Prostate gland (tissue), 2 donors: ENCODE results near the gene CEP112. TPM values are rescaled to one million over a fixed set of nuclear protein-coding genes. Genes with fewer than 3 reads are reported as not detected.

ENCODE experiments used
- DNase-seq: peaks from one replicate; pipeline ENCODE4 v3.0.0-alpha.2; 2019; ENCODE audit warnings: low spot score
- H3K27ac ChIP-seq, 2 donors: fragments of 200-600 bp; sonication (generic); 2 replicates each; pipeline ENCODE4 v1.5.1; 2017 to 2019
- H3K27me3 ChIP-seq: fragments of 200-600 bp; sonication (generic); replicated peaks from 2 replicates; pipeline ENCODE4 v1.5.1; 2019; ENCODE audit not compliant: insufficient read depth
- H3K36me3 ChIP-seq, 2 donors: fragments of 200-600 bp; sonication (generic); 1 replicate in 1 of 2; 2 replicates in 1 of 2; pipeline versions ENCODE4 v1.5.1 to v1.8.1; 2017 to 2019
- H3K4me1 ChIP-seq: fragments of 200-600 bp; sonication (generic); replicated peaks from 2 replicates; pipeline ENCODE4 v1.5.1; 2019
- H3K4me3 ChIP-seq, 2 donors: fragments of 200-600 bp; sonication (generic); 2 replicates each; pipeline ENCODE4 v1.5.1; 2017 to 2019
- H3K9me3 ChIP-seq: fragments of 200-600 bp; sonication (generic); 2 replicates; pipeline ENCODE4 v1.5.1; 2017
- POLR2A ChIP-seq: fragments of 450-650 bp; IDR thresholded peaks from one replicate; pipeline ENCODE4 v1.6.1; 2016; ENCODE audit warnings: antibody characterized with exemption, mild to moderate bottlenecking
- POLR2AphosphoS5 ChIP-seq: sonication (generic); formaldehyde crosslinking; IDR thresholded peaks from one replicate; pipeline ENCODE4 v1.6.1; 2017; ENCODE audit warnings: antibody characterized with exemption
- WGBS: methylation state at CpG from one replicate; pipeline ENCODE4 v1.1.5; 2018; 5-methylcytosine and 5-hydroxymethylcytosine counted together
- intact Hi-C: fragments of 100-400 bp; cut with DNase I; formaldehyde crosslinking; loops from one replicate; pipeline ENCODE4 v1.14.2; 2022
- total RNA-seq, 2 donors: library from RNA; depleted of rRNA; stranded (reverse); fragments of >200 nt; gene quantifications; one replicate each; pipeline ENCODE4 v1.1.0, GENCODE V29; 2016
- TF ChIP-seq, protein P1 (sequence below), 4 experiments: fragments of 200-600 bp in 2 of 4; fragments of 450-650 bp in 2 of 4; sonication (generic) in 2 of 4; IDR thresholded peaks; 1 replicate in 3 of 4; 2 replicates in 1 of 4; pipeline ENCODE4 v1.5.1; 2016 to 2019; ENCODE audit warnings: antibody characterized with exemption in 4 of 4, mild to moderate bottlenecking in 2 of 4, moderate library complexity in 2 of 4

Gene CEP112
- total RNA-seq, 2 donors from 2014 or later: 2.3 to 22.8 TPM

DNA sequence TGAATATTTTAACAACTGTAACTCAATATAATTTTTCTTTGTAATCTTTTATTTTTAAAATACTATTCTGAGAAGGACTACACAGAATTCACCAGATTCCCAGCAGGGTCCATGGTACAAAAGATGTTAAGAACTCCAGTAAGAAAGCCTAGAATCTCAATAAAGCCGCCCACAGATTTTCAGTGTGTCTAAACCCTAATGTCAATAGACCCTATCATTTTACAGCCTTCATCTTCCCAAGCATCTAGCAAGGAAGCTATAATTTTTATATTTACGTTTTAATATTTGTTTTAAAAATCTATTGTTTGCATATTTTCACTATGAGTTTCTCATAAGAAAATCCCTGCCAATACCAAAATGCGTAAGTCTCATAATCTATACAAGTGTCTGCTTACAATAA lies 148.5 kb downstream of the CEP112 start:
- intact Hi-C loops: no loop called here

DNA sequence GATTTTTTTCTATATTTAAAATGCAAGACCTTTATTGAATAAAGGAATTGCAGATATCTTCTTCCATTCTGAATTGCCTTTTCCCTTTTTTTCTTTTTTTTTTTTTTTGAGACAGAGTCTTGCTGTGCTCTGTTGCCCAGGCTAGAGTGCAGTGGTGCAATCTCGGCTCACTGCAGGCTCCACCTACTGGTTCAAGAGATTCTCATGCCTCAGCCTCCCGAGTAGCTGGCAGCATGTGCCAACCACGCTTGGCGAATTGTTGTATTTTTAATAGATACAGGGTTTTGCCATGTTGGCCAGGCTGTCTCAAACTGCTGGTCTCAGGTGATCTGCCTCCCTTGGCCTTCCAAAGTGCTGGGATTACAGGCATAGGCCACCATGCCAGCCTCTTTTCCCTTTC lies 151.5 kb downstream of the CEP112 start:
- intact Hi-C loops: no loop called here
- DNase-seq: no peak
- 67% methylated on average over 4 of the region's 4 CpGs for WGBS

More for the DNA sequence above, 148.5 kb downstream of the CEP112 start:
- H3K27ac ChIP-seq: no peak overlapping the region
- no peaks in the 10 kb centered on the region for H3K36me3 ChIP-seq
- TF ChIP-seq POLR2A: no peak
- TF ChIP-seq, protein P1, sequence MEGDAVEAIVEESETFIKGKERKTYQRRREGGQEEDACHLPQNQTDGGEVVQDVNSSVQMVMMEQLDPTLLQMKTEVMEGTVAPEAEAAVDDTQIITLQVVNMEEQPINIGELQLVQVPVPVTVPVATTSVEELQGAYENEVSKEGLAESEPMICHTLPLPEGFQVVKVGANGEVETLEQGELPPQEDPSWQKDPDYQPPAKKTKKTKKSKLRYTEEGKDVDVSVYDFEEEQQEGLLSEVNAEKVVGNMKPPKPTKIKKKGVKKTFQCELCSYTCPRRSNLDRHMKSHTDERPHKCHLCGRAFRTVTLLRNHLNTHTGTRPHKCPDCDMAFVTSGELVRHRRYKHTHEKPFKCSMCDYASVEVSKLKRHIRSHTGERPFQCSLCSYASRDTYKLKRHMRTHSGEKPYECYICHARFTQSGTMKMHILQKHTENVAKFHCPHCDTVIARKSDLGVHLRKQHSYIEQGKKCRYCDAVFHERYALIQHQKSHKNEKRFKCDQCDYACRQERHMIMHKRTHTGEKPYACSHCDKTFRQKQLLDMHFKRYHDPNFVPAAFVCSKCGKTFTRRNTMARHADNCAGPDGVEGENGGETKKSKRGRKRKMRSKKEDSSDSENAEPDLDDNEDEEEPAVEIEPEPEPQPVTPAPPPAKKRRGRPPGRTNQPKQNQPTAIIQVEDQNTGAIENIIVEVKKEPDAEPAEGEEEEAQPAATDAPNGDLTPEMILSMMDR (IDR thresholded peaks at IDR 0.05): no peak
- no peak for TF ChIP-seq POLR2AphosphoS5
- H3K4me1 ChIP-seq: no peaks in the 10 kb centered on the region
- no peaks in the 10 kb centered on the region for H3K9me3 ChIP-seq
- WGBS: 59% methylated on average over 3 of the region's 3 CpGs
- no peak for DNase-seq
- H3K4me3 ChIP-seq: no peak overlapping the region
- H3K27me3 ChIP-seq: no peaks in the 10 kb centered on the region

DNA sequence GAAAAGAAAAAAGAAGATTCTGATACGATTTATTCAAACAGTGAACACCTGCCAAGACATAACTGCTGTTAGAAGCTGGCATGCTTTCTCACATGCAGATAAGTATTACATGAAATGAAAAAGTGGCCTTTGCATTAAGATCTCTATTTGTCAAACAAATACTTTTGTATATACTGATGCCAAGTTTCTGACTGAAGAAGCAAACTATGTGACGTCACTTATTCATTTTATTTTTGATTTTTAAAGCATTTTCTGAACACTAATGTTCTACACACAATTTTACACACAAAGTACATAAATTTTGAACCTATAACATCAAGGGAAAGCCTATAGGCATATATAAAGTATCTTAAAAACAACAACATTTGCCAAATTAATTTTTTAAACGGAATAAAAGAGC lies 153.8 kb downstream of the CEP112 start:
- TF ChIP-seq POLR2AphosphoS5: no peak
- no peak for TF ChIP-seq POLR2A
- TF ChIP-seq, protein P1 (IDR thresholded peaks at IDR 0.05): no peak
- intact Hi-C loops: no loop called here
- WGBS: 22% methylated on average over 3 of the region's 3 CpGs
- Histone ChIP-seq H3K27me3 (no peaks in the 10 kb centered on the region), H3K4me3 (no peak overlapping the region), H3K36me3 (no peaks in the 10 kb centered on the region), H3K4me1 (no peaks in the 10 kb centered on the region), H3K27ac (no peak overlapping the region), H3K9me3 (no peaks in the 10 kb centered on the region)
- DNase-seq: no peak

More for the DNA sequence above, 151.5 kb downstream of the CEP112 start:
- Histone ChIP-seq H3K9me3 (no peaks in the 10 kb centered on the region), H3K4me3 (no peak overlapping the region), H3K27ac (no peak overlapping the region), H3K36me3 (no peaks in the 10 kb centered on the region), H3K4me1 (no peaks in the 10 kb centered on the region), H3K27me3 (no peaks in the 10 kb centered on the region)
- no peak for TF ChIP-seq POLR2A

DNA sequence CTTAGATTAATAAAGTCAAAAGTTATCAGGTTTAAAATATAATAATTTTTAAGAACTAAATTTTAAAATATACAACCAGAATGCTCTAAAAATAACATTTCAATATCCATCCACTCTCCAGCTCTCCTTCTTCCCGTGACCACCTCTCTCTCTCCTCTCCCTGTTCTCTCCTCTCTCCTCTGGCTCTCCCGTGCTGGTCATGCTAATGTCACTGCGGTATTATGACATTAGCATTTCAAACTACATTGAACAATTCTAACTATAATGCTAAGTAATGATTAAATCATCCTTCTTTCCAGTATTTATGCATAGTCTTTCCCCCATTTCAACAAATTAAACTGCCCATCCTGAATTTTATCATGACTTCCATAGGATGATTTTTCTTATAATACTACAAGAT lies 154.7 kb downstream of the CEP112 start:
- H3K27me3 ChIP-seq: no peaks in the 10 kb centered on the region
- TF ChIP-seq, protein P1 (IDR thresholded peaks at IDR 0.05): no peak
- TF ChIP-seq POLR2AphosphoS5 (no peak), POLR2A (no peak)
- H3K4me3 ChIP-seq: no peak overlapping the region
- DNase-seq: no peak
- H3K9me3 ChIP-seq: no peaks in the 10 kb centered on the region
- H3K27ac ChIP-seq: no peak overlapping the region
- intact Hi-C loops: no loop called here
- no peaks in the 10 kb centered on the region for H3K4me1 ChIP-seq
- WGBS: 90% methylated on average over 3 of the region's 3 CpGs
- H3K36me3 ChIP-seq: no peaks in the 10 kb centered on the region

DNA sequence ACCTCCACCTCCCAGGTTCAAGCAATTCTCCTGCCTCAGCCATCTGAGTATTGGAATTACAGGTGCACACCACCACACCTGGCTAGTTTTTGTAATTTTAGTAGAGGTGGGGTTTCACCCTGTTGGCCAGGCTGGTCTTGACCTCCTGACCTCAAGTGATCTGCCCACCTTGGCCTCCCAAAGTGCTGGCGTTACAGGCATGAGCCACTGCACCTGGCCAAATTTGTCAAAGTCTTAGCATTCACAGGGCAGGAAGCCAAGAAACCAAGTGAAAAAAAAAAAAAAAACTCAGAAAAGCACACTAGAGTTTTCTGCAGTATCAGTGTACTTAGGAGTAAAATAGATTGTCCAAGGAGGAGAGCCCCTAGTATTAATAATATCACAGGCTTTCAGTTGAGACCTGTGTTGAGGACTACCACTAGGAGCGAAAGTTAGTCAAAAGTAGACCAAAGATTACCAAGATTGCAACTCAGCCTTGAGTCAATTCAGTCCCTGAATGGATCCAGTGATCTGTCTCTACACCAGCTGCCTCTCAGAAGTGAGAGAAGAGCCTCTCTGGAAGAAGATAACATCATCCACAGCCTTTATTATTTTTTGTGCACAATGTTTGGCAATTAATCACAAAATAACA lies 159.7 kb downstream of the CEP112 start:
- Histone ChIP-seq H3K27ac (no peak overlapping the region), H3K36me3 (no peaks in the 10 kb centered on the region), H3K9me3 (no peaks in the 10 kb centered on the region), H3K27me3 (no peaks in the 10 kb centered on the region), H3K4me3 (no peak overlapping the region), H3K4me1 (no peaks in the 10 kb centered on the region)
- WGBS: 76% methylated on average over 2 of the region's 2 CpGs
- intact Hi-C loops: no loop called here
- no peak for TF ChIP-seq POLR2AphosphoS5
- TF ChIP-seq POLR2A: no peak
- TF ChIP-seq, protein P1 (IDR thresholded peaks at IDR 0.05): no peak
- no peak for DNase-seq
